Measurements from ENCODE around the gene COPE.

GRCh38 chr19:18861917-18862316 lies 57.3 kb downstream of the COPE start:
- no peak for TF ChIP-seq CTCF (IDR thresholded peaks at IDR 0.05)
- no peak for TF ChIP-seq POLR2A (IDR thresholded peaks at IDR 0.05)
- TF ChIP-seq POLR2AphosphoS5 (IDR thresholded peaks at IDR 0.05) = no peak

All from gastroesophageal sphincter (tissue), 3 donors.